Activated CD4-positive, alpha-beta T cell treated with anti-CD3 and anti-CD28 coated beads for 36 hours (primary cell): ENCODE data around the gene CEMIP. TPM values are rescaled to one million over a fixed set of nuclear protein-coding genes. Genes with fewer than 3 reads are reported as not detected.

Source experiments
- ATAC-seq: fragments of 200-7000 bp; cut with Tn5 transposase; one replicate; pipeline ENCODE4 v1.10.0; 2021; ENCODE audit warnings: mild to moderate bottlenecking, moderate library complexity
- CTCF ChIA-PET: fragments of 350-600 bp; sonication (Branson Sonifier 250); formaldehyde crosslinking; loops from one replicate; lab custom pipeline; 2021; ENCODE audit warnings: antibody characterized with exemption; lab: Charles Lee
- POLR2A ChIA-PET: fragments of 350-600 bp; sonication (Branson Sonifier 250); formaldehyde crosslinking; loops from one replicate; lab custom pipeline; 2021; ENCODE audit warnings: antibody characterized with exemption, inconsistent platforms; lab: Charles Lee
- DNase-seq: peaks from one replicate; pipeline ENCODE4 v3.0.0-alpha.2; 2020
- H3K27ac Mint-ChIP-seq: one replicate; pipeline ENCODE4 v1.8.0; 2021; ENCODE audit warnings: mixed read lengths
- H3K27me3 Mint-ChIP-seq: one replicate; pipeline ENCODE4 v1.8.0; 2021; ENCODE audit warnings: mixed read lengths
- H3K36me3 Mint-ChIP-seq: one replicate; pipeline ENCODE4 v1.8.0; 2021; ENCODE audit warnings: low read depth, mixed read lengths
- H3K4me1 Mint-ChIP-seq: one replicate; pipeline ENCODE4 v1.8.0; 2021; ENCODE audit warnings: mixed read lengths
- H3K4me3 Mint-ChIP-seq: one replicate; pipeline ENCODE4 v1.8.0; 2021; ENCODE audit warnings: mild to moderate bottlenecking, moderate library complexity, mixed read lengths
- H3K9me3 Mint-ChIP-seq: one replicate; pipeline ENCODE4 v1.8.0; 2021; ENCODE audit warnings: low read depth, mixed read lengths
- intact Hi-C, 2 experiments: fragments of 100-400 bp; cut with DNase I in 1 of 2; cut with micrococcal nuclease in 1 of 2; formaldehyde crosslinking; loops; one replicate each; pipeline versions ENCODE4 v1.14.2 to v1.15.1; 2022 to 2024; cut with DNase I, micrococcal nuclease
- total RNA-seq, 2 experiments: library from RNA; stranded (reverse); gene quantifications; one replicate each; pipeline ENCODE4 v1.2.3, GENCODE V29; 2021

The CEMIP gene
- total RNA-seq, 2 experiments from 2014 or later = 0.04 TPM; not detected in 1

- DNase-seq (no peak), ATAC-seq (no peak)
- Mint-ChIP-seq H3K36me3 (no peaks in the 10 kb centered on the region), H3K4me3 (no peak overlapping the region), H3K4me1 (no peaks in the 10 kb centered on the region), H3K9me3 (no peaks in the 10 kb centered on the region), H3K27ac (no peak overlapping the region), H3K27me3 (peaks cover 11% of the 10 kb centered on the region)
- ChIA-PET CTCF (no interaction called here), POLR2A (no interaction called here)
- intact Hi-C loops = no loop called here
Observed at GRCh38 chr15:80838666-80839065, 59.5 kb downstream of the CEMIP start.

DNA sequence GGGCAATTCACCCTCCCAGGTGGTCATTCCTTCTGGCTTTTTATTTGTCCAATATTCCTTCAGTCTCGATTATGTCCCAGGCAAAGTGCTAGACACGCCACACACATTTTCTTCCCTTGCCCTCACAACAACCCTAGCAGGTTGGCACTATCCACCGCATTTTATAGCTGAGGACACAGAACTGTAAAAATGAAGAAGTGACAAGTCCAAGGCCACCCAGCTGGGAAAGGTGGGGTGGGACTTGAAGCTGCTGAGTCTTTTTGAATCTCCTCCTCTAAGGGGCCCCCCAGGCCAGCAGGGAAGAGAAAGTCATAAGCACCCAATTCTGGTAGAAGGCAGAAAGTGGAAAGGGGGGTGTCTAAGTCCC is 60.6 kb downstream of the CEMIP start:
- ChIA-PET POLR2A (no interaction called here), CTCF (no interaction called here)
- DNase-seq (no peak), ATAC-seq (no peak)
- Mint-ChIP-seq H3K27ac (no peak overlapping the region), H3K4me1 (no peaks in the 10 kb centered on the region), H3K36me3 (no peaks in the 10 kb centered on the region), H3K9me3 (no peaks in the 10 kb centered on the region), H3K27me3 (peaks cover 11% of the 10 kb centered on the region), H3K4me3 (no peak overlapping the region)
- intact Hi-C loops = no loop called here

DNA sequence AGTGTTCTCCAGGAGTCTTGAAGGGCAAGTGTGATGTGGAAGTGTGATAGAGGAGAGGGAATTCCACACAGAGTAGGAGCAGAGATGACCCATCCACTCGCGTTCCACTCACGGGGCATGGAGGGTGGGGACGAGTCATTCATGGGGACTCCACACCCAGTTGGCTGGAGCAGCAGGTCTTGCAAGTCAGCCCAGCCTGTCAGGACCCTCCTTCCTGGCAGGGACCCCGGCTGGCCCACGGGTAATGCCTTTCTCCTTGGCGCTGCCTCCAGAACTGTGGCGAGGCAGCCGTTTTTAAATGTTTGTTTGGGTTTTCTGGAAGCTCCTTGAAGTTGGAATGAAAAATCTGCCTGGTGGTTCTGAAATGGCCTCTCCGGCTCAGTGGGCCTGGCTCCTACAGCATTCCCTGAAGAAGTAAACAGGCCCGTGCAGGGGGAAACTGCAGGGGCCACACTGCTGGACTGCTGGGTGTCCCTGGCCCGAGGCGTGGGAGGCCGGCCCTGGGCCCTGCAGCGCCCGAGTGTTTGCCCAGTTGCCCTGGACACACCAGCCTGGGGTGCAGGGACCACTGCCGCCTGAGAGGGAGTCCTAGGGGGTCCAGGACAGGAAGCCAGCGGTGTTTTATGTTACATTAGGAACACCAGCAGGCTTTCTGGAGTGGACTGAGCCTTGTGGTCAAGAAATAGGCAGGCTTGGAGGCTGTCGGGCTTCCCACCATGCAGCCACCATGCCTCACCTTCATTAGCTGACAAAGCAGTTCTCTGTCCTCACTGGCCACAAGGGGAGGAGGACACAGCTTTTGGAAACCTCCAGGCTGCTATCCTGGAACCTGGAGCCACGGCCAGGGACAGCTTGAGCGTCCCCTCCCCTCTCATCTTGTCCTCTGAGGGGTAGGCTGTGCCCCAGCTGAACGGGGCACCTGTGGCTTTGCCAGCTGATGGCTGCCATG is 61.3 kb downstream of the CEMIP start:
- no peak for ATAC-seq
- Mint-ChIP-seq H3K4me3 (no peak overlapping the region), H3K36me3 (no peaks in the 10 kb centered on the region), H3K27ac (no peak overlapping the region), H3K27me3 (peaks cover 11% of the 10 kb centered on the region), H3K9me3 (no peaks in the 10 kb centered on the region), H3K4me1 (no peaks in the 10 kb centered on the region)
- CTCF ChIA-PET = no interaction called here
- intact Hi-C loops = no loop called here
- DNase-seq = no peak
- POLR2A ChIA-PET = no interaction called here

DNA sequence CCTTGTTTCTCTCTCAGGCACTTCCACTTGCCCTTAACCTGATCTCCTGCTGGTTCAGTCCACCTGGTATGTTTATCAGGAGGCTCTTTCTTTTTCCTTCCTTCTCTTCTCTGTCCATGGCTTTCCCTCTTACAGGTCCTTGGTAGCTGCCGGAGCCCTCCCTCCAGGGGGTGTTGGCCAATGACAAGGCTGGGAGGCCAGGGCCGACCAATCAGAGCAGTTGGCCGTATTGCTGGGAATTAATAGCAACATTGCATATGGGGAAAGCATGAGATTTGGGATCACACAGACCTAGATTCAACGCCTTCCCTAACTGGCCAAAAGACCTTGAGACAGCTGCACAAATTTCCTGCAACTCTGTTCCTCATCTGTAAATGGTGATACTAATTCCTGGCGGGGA is 62.4 kb downstream of the CEMIP start:
- no peaks in the 10 kb centered on the region for H3K4me1 Mint-ChIP-seq
- ATAC-seq = no peak
- ChIA-PET CTCF (no interaction called here), POLR2A (no interaction called here)
- H3K27me3 Mint-ChIP-seq = peaks cover 18% of the 10 kb centered on the region
- no peaks in the 10 kb centered on the region for H3K36me3 Mint-ChIP-seq
- DNase-seq = no peak
- H3K4me3 Mint-ChIP-seq = no peak overlapping the region
- intact Hi-C loops = no loop called here
- no peaks in the 10 kb centered on the region for H3K9me3 Mint-ChIP-seq
- H3K27ac Mint-ChIP-seq = no peak overlapping the region

- ChIA-PET POLR2A (no interaction called here), CTCF (interaction anchor here (1.1 kb wide), 1 partner anchor 126 kb away, joined by 3 read pairs; no protein-coding TSS in a partner anchor)
- H3K36me3 Mint-ChIP-seq = no peaks in the 10 kb centered on the region
- DNase-seq (no peak), ATAC-seq (no peak)
- no peak overlapping the region for H3K4me3 Mint-ChIP-seq
- intact Hi-C loops = no loop called here
- no peaks in the 10 kb centered on the region for H3K9me3 Mint-ChIP-seq
- no peak overlapping the region for H3K27ac Mint-ChIP-seq
- peaks cover 14% of the 10 kb centered on the region for H3K27me3 Mint-ChIP-seq
- no peaks in the 10 kb centered on the region for H3K4me1 Mint-ChIP-seq
Observed at GRCh38 chr15:80844011-80844732, 65.0 kb downstream of the CEMIP start.

GRCh38 chr15:80846031-80846815 is 67.1 kb downstream of the CEMIP start:
- Mint-ChIP-seq H3K27me3 (peaks cover 21% of the 10 kb centered on the region), H3K36me3 (no peaks in the 10 kb centered on the region), H3K4me1 (no peaks in the 10 kb centered on the region), H3K9me3 (no peaks in the 10 kb centered on the region), H3K4me3 (no peak overlapping the region), H3K27ac (no peak overlapping the region)
- DNase-seq (no peak), ATAC-seq (no peak)
- POLR2A ChIA-PET = no interaction called here
- intact Hi-C loops = no loop called here
- CTCF ChIA-PET = interaction anchor here (0.7 kb wide), 1 partner anchor 184 kb away, joined by 4 read pairs; no protein-coding TSS in a partner anchor

DNA sequence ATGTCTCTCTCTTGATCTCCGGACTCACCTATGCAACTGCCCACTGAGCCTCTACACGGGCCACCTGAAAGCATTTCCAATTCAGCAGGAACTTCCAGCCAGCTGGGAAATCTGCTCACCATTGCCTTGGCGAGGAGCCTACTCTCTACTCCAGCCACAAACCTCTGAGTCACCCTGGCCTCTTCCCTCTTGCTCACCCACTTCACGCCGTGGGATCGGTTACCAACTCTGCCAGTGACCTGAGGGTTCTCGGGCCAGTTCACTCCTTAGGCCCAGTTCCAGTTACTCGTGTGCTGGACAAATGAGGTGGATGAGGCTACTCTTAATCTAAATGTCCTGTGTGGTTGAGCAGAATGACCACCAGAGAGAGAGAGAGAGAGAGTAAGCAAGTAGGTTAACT is 70.1 kb downstream of the CEMIP start:
- DNase-seq = no peak
- no peak overlapping the region for H3K27ac Mint-ChIP-seq
- intact Hi-C loops = no loop called here
- no peaks in the 10 kb centered on the region for H3K9me3 Mint-ChIP-seq
- H3K27me3 Mint-ChIP-seq = peaks cover 19% of the 10 kb centered on the region
- no peak overlapping the region for H3K4me3 Mint-ChIP-seq
- no peaks in the 10 kb centered on the region for H3K36me3 Mint-ChIP-seq
- ChIA-PET CTCF (interaction anchor here (0.5 kb wide), 1 partner anchor 1071 kb away, joined by 3 read pairs; no protein-coding TSS in a partner anchor), POLR2A (no interaction called here)
- no peaks in the 10 kb centered on the region for H3K4me1 Mint-ChIP-seq
- ATAC-seq = no peak

- CTCF ChIA-PET = no interaction called here
- no peak for DNase-seq
- Mint-ChIP-seq H3K9me3 (no peaks in the 10 kb centered on the region), H3K27ac (no peak overlapping the region), H3K4me3 (no peak overlapping the region), H3K27me3 (peaks cover 14% of the 10 kb centered on the region), H3K4me1 (peaks cover 2% of the 10 kb centered on the region), H3K36me3 (no peaks in the 10 kb centered on the region)
- intact Hi-C loops = no loop called here
- no peak for ATAC-seq
- POLR2A ChIA-PET = no interaction called here
Observed at GRCh38 chr15:80850941-80851451, 71.8 kb downstream of the CEMIP start.

DNA sequence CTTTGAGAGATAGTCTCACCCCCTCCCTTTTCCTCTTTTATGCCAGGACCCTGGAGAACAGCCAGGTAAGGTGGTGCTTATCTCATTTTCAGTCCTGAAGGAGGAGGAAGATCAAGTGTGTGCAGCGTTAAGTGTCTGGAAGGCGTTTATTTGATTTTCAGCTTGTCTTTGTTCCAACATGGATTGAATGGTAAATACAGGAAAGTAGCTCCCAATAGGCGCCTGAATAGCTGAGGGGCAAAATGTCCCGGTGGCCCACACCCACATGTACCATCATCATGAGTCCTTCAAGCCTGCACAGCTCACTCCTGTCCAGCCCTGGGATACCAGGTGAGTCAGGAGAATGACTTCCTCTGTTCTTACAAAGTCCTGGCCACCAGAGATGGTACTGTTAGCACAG is 73.5 kb downstream of the CEMIP start:
- Mint-ChIP-seq H3K27ac (no peak overlapping the region), H3K4me1 (peaks cover 15% of the 10 kb centered on the region), H3K9me3 (no peaks in the 10 kb centered on the region), H3K36me3 (no peaks in the 10 kb centered on the region), H3K4me3 (no peak overlapping the region), H3K27me3 (peaks cover 12% of the 10 kb centered on the region)
- ChIA-PET POLR2A (no interaction called here), CTCF (interaction anchor here (0.7 kb wide), 1 partner anchor 29 kb away, joined by 3 read pairs; no protein-coding TSS in a partner anchor)
- no peak for ATAC-seq
- intact Hi-C loops = no loop called here
- DNase-seq = no peak

DNA sequence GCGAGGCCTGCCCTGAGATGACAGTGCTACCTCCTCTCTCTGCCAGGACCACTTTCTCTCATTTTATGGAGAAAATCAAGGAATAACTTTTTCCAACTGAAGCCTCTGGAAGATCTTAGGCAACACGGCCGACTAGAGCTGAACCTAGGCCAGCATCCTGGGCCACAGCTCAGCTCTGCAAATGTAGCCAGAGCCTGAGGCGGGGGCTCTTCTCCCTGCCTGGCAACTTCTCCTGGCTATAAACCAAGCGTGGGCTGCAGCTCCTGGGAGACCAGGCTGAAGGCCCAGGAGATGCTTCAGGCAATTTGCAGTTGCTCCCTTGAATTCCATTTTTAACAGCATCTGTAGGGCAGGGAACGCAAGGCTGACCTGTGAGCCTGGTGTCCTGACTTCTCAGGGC is 74.9 kb downstream of the CEMIP start:
- intact Hi-C loops = no loop called here
- ATAC-seq = no peak
- POLR2A ChIA-PET = no interaction called here
- no peaks in the 10 kb centered on the region for H3K36me3 Mint-ChIP-seq
- H3K27ac Mint-ChIP-seq = no peak overlapping the region
- CTCF ChIA-PET = interaction anchor here (1.0 to 1.6 kb wide), 2 partner anchors 9 to 398 kb away, joined by 3 to 4 read pairs; no protein-coding TSS in a partner anchor
- peaks cover 12% of the 10 kb centered on the region for H3K27me3 Mint-ChIP-seq
- no peak for DNase-seq
- no peak overlapping the region for H3K4me3 Mint-ChIP-seq
- peaks cover 18% of the 10 kb centered on the region for H3K4me1 Mint-ChIP-seq
- H3K9me3 Mint-ChIP-seq = no peaks in the 10 kb centered on the region

DNA sequence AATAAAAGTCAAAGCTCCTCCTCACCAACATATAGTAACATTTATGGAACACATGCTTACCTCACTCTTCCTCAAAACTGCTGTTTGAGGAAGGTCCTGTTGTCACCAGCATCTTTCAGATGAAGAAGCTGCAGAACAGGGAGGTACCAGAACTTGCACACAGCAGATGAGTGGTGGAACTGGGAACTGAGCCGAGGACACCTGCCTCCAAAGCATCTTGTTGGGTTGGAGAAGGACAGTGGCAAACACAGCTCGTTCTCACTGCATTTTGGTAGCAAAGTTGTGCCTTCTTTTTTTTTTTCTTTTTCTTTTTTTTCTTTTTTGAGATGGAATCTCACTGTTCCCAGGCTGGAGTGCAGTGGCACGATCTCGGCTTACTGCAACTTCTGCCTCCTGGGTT is 76.0 kb downstream of the CEMIP start:
- ChIA-PET CTCF (interaction anchor here (1.0 to 1.6 kb wide), 2 partner anchors 10 to 399 kb away, joined by 3 to 4 read pairs; no protein-coding TSS in a partner anchor), POLR2A (interaction anchor here (0.6 kb wide), 1 partner anchor 169 kb away, joined by 12 read pairs; no protein-coding TSS in a partner anchor)
- intact Hi-C loops = no loop called here
- no peak overlapping the region for H3K4me3 Mint-ChIP-seq
- H3K27me3 Mint-ChIP-seq = peaks cover 5% of the 10 kb centered on the region
- H3K27ac Mint-ChIP-seq = no peak overlapping the region
- DNase-seq (no peak), ATAC-seq (no peak)
- no peaks in the 10 kb centered on the region for H3K9me3 Mint-ChIP-seq
- no peaks in the 10 kb centered on the region for H3K36me3 Mint-ChIP-seq
- peaks cover 18% of the 10 kb centered on the region for H3K4me1 Mint-ChIP-seq
